H7 (cell line): Measurements from ENCODE around the gene CACNA1D. TPM values are rescaled to one million over a fixed set of nuclear protein-coding genes. Genes with fewer than 3 reads are reported as not detected.
"Not testable (repeated sequence)": the region's sequence is repeated elsewhere in the genome, so short reads cannot be mapped to it uniquely, and the experiment has no call there.

Experiments
- DNase-seq: peaks from one replicate; pipeline ENCODE4 v3.0.0; 2012
- H3K27me3 ChIP-seq: 2 replicates; pipeline ENCODE4 v1.6.0; 2011; ENCODE audit warnings: mild to moderate bottlenecking, low read length; ENCODE audit not compliant: control insufficient read depth, insufficient read depth
- H3K36me3 ChIP-seq: replicated peaks from 2 replicates; pipeline ENCODE4 v1.5.1; 2011; ENCODE audit warnings: low read length; ENCODE audit not compliant: control insufficient read depth, insufficient read depth
- H3K4me3 ChIP-seq: 2 replicates; pipeline ENCODE4 v1.5.1; 2011; ENCODE audit warnings: low read depth, mild to moderate bottlenecking, control low read depth, low read length, moderate library complexity; ENCODE audit not compliant: insufficient read depth
- total RNA-seq: library from RNA; depleted of rRNA; stranded (reverse); fragments of >200 nt; shearing (Covaris generic); gene quantifications from 2 replicates; pipeline ENCODE4 v1.2.3, GENCODE V29; 2014

CACNA1D gene
- total RNA-seq, 1 experiment from 2014 or later, result 1.0 TPM

DNA sequence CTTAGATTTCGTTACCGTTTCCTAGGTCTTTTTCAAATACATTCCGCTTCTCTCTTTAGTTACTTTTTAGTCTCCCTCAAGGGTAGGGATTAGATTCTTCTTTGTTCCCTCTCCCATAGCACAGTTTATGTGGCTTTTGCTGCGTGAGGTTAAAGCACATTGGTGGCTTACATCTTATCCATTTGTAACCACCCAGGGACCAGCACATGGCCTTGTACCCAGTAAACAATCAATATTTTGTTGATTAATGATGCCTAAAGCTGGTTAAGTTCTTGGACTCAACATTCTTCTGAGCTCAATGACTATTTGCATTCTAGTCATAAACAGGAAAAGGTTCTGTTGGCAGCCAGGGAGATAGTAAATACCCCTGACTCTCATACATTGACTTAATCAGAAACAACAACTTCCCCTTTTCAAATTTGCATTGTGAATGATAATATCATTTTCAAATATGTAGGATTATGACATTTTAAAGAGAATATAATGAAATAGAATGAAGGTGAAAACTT is 60.2 kb downstream of the CACNA1D start:
- no peaks in the 10 kb centered on the region for H3K27me3 ChIP-seq
- no peak for DNase-seq
- no peaks in the 10 kb centered on the region for H3K36me3 ChIP-seq
- no peak overlapping the region for H3K4me3 ChIP-seq

DNA sequence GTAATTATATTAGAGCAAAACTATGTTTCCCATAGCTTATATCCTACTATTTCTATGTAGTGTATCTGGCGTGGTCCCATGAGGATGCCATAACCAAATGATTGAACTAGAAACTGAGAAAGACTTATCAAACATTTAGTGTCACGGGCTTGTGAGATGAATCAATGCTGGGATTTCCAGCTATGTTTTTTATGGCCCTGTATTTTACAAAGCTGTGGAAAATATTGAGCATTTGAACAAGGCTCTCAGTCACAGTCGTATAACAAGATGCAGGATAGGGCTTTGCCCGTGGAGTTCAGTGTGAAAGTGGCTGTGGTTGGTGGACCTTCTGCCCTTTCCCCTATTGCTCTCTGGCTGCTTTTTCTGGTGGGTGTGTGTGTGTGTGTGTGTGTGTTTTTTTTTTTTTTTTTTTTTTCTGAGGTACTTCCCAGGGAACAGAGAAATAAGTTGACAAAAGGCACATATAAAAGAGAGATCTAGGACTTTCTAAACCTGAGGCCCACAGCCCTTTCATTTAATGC is 60.7 kb downstream of the CACNA1D start:
- Histone ChIP-seq H3K4me3 (no peak overlapping the region), H3K27me3 (no peaks in the 10 kb centered on the region), H3K36me3 (no peaks in the 10 kb centered on the region)
- no peak for DNase-seq

DNA sequence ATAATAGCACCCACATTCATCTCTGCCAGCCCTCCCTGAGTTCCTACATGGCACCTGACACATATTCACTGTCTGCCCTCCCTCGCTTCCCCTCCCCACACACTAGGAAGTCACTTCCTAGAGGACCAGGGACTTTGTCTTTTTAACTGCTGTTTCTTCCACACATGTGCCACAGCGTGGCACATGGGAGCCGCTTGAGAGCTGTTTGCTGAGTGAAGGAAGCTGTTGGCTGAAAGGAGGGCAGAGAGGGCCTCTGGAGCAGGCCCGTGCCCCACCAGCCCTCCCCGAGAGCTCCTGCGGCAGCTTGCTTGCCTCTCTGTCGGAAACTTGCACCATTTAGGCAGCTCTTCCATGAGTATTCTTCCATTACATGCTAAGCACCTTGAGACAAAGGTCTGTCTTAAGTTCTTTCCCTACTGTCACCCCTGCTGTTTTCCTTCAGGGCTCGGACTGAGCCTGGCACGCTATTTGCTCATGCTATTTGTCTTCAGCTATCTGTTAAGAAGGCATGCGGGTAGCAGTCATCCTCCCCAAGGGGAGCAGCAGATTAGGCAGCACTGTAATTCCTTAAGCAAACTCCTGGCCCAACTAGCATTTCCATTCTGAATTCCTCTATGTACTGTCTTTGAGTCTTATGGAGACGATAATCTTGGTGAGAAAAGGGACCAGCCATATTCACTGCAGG is 72.2 kb downstream of the CACNA1D start:
- peak; percentile 41 for DNase-seq
- Histone ChIP-seq H3K36me3 (no peaks in the 10 kb centered on the region), H3K4me3 (no peak overlapping the region), H3K27me3 (no peaks in the 10 kb centered on the region)

DNA sequence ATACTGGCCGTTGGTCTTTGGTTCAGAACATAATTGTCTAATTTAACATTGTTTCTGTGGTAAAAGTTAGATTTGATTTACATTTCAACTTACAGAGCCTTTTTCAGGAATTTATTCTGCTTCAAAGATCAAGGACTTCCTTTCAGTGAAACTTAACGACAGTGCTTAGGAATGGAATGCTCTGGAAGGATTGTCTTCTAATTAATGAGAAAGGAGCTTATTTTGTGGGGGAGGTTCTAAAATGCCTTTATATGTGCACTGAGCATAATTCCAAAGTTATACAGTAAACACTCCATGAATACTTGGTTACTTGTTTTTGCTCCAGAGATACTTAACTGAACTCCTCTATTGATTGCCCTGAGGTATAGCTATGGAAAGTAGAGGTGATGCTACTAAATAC is 75.7 kb downstream of the CACNA1D start:
- no peaks in the 10 kb centered on the region for H3K27me3 ChIP-seq
- no peak for DNase-seq
- H3K4me3 ChIP-seq, result no peak overlapping the region
- no peaks in the 10 kb centered on the region for H3K36me3 ChIP-seq

DNA sequence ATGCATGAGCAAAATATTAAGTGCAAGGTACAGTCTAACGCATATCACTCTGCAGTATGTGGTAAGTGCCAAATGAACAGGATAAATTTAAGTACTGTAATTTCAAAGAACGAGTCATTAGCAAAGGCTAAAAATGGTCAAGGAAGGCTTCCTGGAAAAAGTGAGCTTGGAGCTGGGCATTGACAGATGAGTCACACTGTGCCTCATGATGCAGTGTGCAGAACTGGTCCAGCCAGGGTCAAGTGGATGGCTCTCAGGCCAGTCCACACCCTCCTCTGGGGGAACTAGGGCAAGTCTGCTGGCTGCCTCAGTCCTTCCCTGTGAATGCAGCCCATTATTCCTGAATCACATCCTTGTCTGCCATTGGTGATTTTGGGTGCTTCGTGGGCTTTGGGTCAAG is 76.3 kb downstream of the CACNA1D start:
- Histone ChIP-seq H3K4me3 (no peak overlapping the region), H3K36me3 (no peaks in the 10 kb centered on the region), H3K27me3 (no peaks in the 10 kb centered on the region)
- no peak for DNase-seq

DNA sequence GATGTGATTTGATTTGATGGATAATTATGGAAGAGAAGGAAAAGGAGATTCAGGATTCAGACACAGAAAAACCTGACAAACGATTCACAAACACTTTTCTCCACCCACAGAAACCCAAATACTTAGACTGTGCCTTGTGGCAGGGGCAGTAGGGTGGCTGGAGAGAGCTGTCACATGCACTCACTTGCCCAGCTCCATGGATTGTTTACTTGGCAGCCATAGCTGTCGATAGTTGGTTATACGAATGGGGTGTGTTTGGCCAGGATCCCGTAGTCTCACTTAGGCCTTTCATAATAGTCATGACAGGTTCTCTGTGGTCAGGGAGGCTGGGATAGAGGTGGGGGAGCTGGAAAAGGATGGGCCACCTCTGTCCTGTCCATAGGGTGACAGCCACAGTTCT is 76.9 kb downstream of the CACNA1D start:
- H3K27me3 ChIP-seq, result no peaks in the 10 kb centered on the region
- H3K36me3 ChIP-seq, result no peaks in the 10 kb centered on the region
- no peak overlapping the region for H3K4me3 ChIP-seq
- DNase-seq, result no peak

DNA sequence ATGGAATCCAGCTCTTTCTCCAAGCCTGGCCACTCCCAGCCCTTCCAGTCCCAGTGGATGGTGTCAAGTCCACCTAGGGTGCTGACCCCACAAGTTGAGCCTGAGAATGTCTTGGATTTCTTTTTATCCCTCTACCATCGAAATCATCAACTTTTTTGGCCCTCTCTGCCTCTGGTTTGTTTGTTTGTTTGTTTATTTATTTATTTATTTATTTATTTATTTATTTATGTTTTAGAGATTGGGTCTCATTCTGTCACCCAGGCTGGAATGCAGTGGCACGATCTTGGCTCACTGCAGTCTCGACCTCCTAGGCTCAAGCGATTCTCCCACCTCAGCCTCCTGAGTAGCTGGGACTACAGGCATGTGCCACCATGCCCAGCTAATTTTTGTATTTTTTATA is 77.8 kb downstream of the CACNA1D start:
- not testable (repeated sequence) for H3K4me3 ChIP-seq, H3K36me3 ChIP-seq, DNase-seq

DNA sequence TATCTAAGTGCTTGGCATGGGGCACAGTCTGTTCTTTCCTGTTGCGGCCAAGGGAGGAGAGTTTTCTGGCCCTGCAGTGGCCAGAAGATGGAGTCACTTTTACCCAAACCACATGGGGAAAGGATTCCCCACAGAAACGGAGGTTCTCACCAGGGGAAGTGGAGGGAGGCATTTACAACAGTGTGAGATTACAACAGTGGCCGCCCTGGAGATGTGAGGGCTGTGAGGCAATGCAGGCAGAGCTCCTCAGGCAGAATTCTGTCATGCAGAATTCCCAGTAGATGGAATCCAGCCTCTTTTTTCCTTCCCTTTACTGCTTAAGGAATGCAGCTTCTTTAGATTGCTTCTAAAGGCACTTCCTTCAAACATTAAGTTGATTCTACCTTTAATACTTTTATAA is 83.1 kb downstream of the CACNA1D start:
- Histone ChIP-seq H3K4me3 (no peak overlapping the region), H3K36me3 (no peaks in the 10 kb centered on the region), H3K27me3 (no peaks in the 10 kb centered on the region)
- DNase-seq, result no peak

More for the DNA sequence above, 77.8 kb downstream of the CACNA1D start:
- not testable (repeated sequence) for H3K27me3 ChIP-seq

DNA sequence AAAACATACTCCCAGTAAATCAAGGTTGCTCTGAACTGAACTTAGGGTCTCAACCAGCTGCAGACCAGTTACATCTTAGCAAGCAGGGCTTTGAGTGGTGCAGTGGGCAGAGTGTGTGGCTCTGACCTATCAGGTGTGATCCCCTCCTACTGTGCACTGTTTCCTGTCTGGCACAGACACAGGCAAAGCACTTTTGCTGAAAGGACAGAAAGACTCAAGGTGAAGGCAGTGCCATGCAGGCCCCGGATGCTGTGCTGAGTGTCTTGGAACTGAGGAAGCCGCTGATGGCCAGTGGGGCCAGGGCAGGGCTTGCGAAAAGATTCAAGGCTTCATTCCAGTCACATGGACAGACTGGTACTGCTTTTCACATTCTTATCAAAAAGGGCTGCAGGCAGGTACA is 85.2 kb downstream of the CACNA1D start:
- Histone ChIP-seq H3K36me3 (no peaks in the 10 kb centered on the region), H3K4me3 (no peak overlapping the region), H3K27me3 (no peaks in the 10 kb centered on the region)
- no peak for DNase-seq

DNA sequence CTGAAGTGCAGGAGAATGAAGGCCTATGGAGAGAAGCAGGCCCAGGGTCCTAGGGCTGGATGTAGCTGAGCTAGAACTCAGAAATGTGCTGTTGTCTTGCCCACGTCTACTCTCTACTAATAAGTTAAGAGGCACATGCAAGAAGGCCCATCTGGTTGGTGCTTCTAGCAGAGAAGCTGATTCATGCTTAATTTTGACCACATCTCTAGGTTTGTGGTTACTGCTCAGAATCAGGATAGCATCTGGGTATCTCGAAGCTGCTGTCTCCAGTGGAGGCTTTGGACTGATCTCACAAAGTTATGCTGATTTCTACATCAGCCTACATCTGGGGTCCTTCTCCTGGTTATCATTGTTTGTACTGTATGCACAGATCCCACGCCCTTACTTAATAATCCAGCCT is 87.3 kb downstream of the CACNA1D start:
- no peak overlapping the region for H3K4me3 ChIP-seq
- DNase-seq, result no peak
- H3K36me3 ChIP-seq, result no peaks in the 10 kb centered on the region
- no peaks in the 10 kb centered on the region for H3K27me3 ChIP-seq

DNA sequence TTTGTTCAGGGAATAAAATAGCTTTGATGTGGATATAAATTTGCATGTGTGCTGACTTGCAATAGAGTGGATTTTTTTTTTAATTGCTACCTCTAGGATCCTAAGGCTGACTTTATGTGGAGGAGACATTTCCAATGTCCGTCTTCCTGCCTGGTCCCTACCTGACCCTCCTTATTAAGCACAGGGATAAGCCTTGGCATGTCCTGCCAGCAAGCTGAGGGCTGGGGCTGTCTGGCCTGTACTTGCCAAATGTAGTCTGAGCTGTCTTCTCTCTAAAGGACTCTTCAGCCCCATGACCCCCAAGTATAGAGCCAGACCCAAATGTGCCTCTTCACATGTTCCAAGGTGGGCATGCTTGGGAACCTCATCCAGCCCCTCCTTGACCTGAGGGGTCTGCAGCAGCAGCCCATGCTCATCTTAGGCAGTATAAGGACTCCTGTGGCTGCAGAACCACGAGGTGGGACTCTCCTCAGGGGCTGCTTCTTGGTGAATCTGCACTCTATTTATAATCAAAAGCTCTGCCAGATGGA is 88.8 kb downstream of the CACNA1D start:
- no peaks in the 10 kb centered on the region for H3K36me3 ChIP-seq
- no peaks in the 10 kb centered on the region for H3K27me3 ChIP-seq
- DNase-seq, result no peak
- H3K4me3 ChIP-seq, result no peak overlapping the region

DNA sequence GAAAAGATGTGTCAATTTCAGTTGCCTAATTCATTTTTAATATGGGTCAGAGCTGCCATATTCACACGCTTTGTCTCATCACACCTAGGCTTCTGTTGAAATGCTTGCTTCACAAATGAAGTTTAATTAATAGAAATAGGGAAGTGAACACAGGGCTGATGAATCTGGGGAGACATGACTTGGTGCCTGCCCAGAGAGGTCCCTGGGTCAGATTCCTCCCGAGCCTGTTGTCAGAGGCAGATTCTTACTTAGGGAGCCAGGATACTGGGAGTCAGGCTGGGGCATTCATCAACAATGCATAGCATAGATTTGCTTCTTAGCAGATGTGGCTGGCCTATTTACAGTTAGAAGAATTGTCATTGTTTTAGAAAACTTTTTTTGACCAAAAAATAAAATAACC is 90.6 kb downstream of the CACNA1D start:
- DNase-seq, result no peak
- H3K27me3 ChIP-seq, result no peaks in the 10 kb centered on the region
- H3K36me3 ChIP-seq, result no peaks in the 10 kb centered on the region
- H3K4me3 ChIP-seq, result no peak overlapping the region

DNA sequence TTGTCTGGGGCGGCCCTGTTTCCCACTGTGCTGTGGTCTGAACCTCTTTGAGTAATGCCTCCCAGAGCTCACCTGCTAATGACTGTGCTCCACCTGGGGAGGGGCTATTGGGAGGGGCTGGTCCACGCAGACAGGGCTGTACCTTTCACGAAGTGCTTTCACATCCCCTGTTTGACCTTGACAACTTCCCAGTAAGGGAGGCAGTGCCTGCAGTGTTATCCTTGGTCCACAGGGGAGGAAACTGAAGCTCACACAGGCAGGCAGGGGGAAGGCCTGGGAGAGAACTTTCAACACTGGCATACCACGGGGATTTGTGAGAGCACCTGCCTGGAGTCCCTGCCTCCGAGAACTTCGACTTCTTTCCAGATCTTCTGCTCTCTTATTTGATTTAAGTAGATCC is 91.2 kb downstream of the CACNA1D start:
- Histone ChIP-seq H3K27me3 (no peaks in the 10 kb centered on the region), H3K36me3 (no peaks in the 10 kb centered on the region), H3K4me3 (no peak overlapping the region)
- DNase-seq, result peak; percentile 28

DNA sequence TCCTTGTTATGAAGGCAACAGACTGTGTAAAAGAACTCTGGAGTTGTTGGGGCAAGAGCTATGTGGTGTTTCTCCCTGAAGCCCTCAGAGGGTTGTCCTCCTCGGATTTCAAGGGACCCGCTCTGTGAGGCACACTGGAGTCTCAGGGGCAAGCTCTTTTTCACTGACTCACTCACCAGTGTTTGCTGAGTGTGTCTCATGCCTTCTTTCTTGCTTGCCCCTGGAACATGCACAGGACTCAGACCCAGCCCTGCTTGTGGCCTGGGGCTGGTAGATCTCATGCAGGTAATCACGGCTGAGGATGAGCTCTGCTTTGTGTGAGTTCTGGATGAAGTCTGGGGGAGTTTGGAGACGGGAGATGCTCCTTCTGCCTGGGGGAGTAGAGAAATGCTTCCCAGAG is 93.7 kb downstream of the CACNA1D start:
- Histone ChIP-seq H3K27me3 (no peaks in the 10 kb centered on the region), H3K36me3 (no peaks in the 10 kb centered on the region), H3K4me3 (no peak overlapping the region)
- DNase-seq, result no peak

DNA sequence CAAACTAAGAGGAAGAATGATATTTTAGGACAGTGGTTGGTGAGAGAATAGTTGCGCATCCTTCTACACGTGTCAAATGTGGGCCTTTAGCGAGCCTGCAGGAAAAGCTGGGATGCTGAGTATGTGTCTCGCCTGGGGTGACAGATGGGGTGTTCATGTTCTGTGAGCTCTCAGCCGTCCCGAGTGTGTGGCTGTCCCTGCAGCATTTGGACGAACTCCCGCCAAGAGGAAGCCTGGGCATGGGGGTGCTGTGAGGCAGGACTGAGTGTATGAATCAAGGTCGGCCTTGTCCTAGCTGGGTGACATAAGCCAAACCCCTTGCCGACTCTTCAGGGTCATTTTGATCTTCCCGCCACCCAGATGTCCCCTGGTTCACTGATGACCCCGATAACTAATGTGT is 94.8 kb downstream of the CACNA1D start:
- no peak overlapping the region for H3K4me3 ChIP-seq
- no peaks in the 10 kb centered on the region for H3K36me3 ChIP-seq
- H3K27me3 ChIP-seq, result no peaks in the 10 kb centered on the region
- no peak for DNase-seq
